ENCODE measurements around the gene TMCC3. TPM values are rescaled to one million over a fixed set of nuclear protein-coding genes. Genes with fewer than 3 reads are reported as not detected.

TMCC3 gene
- total and polyA plus RNA-seq, 2 of the 13 experiments (the other 11 are each of a cell fraction or from before 2014, with no cell fraction given), result not detected

DNA sequence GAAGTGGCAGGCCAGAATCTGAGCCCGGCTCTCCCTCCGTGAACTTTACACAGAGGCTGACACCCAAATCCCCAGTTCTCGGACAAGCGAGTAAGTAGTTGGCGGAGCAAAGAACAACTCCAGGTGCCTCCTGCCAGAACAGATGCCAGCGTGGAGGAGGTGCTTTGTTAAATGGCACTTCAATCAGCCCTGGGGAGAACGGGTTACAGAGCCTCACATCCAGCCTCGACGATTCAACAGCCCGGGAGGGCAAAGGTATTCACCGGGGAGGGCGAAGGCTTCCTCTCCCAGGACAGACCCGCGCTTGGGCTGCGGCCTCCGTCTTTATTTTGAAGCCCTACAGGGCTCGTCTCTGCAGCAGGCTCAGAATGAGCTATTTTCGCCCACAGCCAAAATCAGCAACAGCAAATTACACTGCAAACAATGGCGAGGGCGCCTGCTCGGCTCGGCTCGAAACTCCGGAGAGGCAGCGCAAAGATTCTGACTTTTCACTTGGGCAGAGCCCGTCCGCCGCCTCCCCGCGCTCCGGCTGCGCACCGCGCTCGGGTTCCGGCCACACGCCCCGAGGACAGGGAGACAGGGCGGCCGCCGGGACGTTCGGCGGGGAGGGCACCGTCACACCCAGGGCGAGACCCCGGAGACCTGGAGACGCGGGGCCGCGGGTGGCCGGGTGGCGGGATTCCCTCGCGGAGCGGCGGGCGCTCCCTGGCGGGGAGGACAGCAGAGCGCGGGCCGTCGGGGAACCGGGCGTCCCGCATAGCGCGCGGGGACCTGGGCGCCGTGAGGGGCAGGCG is 811 bp downstream of the TMCC3 start (continued):
- TF ChIP-seq, protein P1, sequence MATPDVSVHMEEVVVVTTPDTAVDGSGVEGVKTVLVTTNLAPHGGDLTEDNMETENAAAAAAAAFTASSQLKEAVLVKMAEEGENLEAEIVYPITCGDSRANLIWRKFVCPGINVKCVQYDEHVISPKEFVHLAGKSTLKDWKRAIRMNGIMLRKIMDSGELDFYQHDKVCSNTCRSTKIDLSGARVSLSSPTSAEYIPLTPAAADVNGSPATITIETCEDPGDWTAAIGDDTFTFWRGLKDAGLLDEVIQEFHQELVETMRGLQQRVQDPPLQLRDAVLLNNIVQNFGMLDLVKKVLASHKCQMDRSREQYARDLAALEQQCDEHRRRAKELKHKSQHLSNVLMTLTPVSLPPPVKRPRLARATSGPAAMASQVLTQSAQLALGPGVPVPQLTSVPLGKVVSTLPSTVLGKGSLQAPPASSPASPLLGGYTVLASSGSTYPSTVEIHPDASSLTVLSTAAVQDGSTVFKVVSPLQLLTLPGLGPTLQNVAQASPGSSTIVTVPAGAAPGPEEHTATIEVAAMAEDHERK (CRISPR knock-in tag; IDR thresholded peaks at IDR 0.05; ENCODE audit: low read depth), result no peak
- TF ChIP-seq SUZ12 (IDR thresholded peaks at IDR 0.05; ENCODE audit: low read depth, low read length), result no peak
- TF ChIP-seq ZNF136 (CRISPR knock-in tag; IDR thresholded peaks at IDR 0.05; ENCODE audit: low read depth), result no peak
- TF ChIP-seq, protein P2, sequence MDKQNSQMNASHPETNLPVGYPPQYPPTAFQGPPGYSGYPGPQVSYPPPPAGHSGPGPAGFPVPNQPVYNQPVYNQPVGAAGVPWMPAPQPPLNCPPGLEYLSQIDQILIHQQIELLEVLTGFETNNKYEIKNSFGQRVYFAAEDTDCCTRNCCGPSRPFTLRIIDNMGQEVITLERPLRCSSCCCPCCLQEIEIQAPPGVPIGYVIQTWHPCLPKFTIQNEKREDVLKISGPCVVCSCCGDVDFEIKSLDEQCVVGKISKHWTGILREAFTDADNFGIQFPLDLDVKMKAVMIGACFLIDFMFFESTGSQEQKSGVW (CRISPR knock-in tag; IDR thresholded peaks at IDR 0.05; ENCODE audit: borderline replicate concordance), result no peak
- no peak for TF ChIP-seq ZNF33A (CRISPR knock-in tag; IDR thresholded peaks at IDR 0.05; ENCODE audit: borderline replicate concordance)
- TF ChIP-seq, protein P3, sequence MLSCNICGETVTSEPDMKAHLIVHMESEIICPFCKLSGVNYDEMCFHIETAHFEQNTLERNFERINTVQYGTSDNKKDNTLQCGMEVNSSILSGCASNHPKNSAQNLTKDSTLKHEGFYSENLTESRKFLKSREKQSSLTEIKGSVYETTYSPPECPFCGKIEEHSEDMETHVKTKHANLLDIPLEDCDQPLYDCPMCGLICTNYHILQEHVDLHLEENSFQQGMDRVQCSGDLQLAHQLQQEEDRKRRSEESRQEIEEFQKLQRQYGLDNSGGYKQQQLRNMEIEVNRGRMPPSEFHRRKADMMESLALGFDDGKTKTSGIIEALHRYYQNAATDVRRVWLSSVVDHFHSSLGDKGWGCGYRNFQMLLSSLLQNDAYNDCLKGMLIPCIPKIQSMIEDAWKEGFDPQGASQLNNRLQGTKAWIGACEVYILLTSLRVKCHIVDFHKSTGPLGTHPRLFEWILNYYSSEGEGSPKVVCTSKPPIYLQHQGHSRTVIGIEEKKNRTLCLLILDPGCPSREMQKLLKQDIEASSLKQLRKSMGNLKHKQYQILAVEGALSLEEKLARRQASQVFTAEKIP (CRISPR knock-in tag; IDR thresholded peaks at IDR 0.05; ENCODE audit: borderline replicate concordance), result no peak
- TF ChIP-seq PAX8 (CRISPR knock-in tag; IDR thresholded peaks at IDR 0.05; ENCODE audit: borderline replicate concordance), result no peak
- TF ChIP-seq NONO (IDR thresholded peaks at IDR 0.05), result no peak
- no peak for TF ChIP-seq NONO (CRISPR knock-in tag; conservative IDR thresholded peaks at IDR 0.05)
- TF ChIP-seq HOXA3 (CRISPR knock-in tag; IDR thresholded peaks at IDR 0.05), result no peak
- TF ChIP-seq ETV6 (CRISPR knock-in tag; conservative IDR thresholded peaks at IDR 0.05), result no peak
- TF ChIP-seq TCF7 (IDR thresholded peaks at IDR 0.05; ENCODE audit: low read depth), result no peak
- TF ChIP-seq ZNF230 (CRISPR knock-in tag; IDR thresholded peaks at IDR 0.05), result no peak
- no peak for TF ChIP-seq RBM39 (IDR thresholded peaks at IDR 0.05; ENCODE audit: low read depth, low read length, poor library complexity, severe bottlenecking)
- TF ChIP-seq ZFY (CRISPR knock-in tag; IDR thresholded peaks at IDR 0.05), result no peak
- no peak for TF ChIP-seq ZNF3 (CRISPR knock-in tag; IDR thresholded peaks at IDR 0.05)
- TF ChIP-seq ZNF225 (CRISPR knock-in tag; IDR thresholded peaks at IDR 0.05), result 0 out of 2 replicates have a peak, but pooled peaks have one; percentile 47
- TF ChIP-seq ZNF10 (CRISPR knock-in tag; IDR thresholded peaks at IDR 0.05; ENCODE audit: borderline replicate concordance, low read depth), result no peak
- TF ChIP-seq, protein P4, sequence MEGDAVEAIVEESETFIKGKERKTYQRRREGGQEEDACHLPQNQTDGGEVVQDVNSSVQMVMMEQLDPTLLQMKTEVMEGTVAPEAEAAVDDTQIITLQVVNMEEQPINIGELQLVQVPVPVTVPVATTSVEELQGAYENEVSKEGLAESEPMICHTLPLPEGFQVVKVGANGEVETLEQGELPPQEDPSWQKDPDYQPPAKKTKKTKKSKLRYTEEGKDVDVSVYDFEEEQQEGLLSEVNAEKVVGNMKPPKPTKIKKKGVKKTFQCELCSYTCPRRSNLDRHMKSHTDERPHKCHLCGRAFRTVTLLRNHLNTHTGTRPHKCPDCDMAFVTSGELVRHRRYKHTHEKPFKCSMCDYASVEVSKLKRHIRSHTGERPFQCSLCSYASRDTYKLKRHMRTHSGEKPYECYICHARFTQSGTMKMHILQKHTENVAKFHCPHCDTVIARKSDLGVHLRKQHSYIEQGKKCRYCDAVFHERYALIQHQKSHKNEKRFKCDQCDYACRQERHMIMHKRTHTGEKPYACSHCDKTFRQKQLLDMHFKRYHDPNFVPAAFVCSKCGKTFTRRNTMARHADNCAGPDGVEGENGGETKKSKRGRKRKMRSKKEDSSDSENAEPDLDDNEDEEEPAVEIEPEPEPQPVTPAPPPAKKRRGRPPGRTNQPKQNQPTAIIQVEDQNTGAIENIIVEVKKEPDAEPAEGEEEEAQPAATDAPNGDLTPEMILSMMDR (CRISPR knock-in tag; IDR thresholded peaks at IDR 0.05), result peak; percentile 31; the same call in 1 of the 2 replicates
- no peak for TF ChIP-seq ZNF510 (CRISPR knock-in tag; IDR thresholded peaks at IDR 0.05; ENCODE audit: low read depth)
- TF ChIP-seq, protein P5, sequence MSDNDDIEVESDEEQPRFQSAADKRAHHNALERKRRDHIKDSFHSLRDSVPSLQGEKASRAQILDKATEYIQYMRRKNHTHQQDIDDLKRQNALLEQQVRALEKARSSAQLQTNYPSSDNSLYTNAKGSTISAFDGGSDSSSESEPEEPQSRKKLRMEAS (IDR thresholded peaks at IDR 0.05), result no peak
- TF ChIP-seq SP4 (CRISPR knock-in tag; IDR thresholded peaks at IDR 0.05), result 0 out of 2 replicates have a peak, but pooled peaks have one; percentile 16
- TF ChIP-seq ZNF75D (CRISPR knock-in tag; IDR thresholded peaks at IDR 0.05; ENCODE audit: borderline replicate concordance), result no peak
- TF ChIP-seq ZNF777 (CRISPR knock-in tag; IDR thresholded peaks at IDR 0.05), result peak; percentile 97
- 0 out of 2 replicates have a peak, but pooled peaks have one; percentile 37 for TF ChIP-seq SRY (CRISPR knock-in tag; IDR thresholded peaks at IDR 0.05)
